GM06990 (cell line): ENCODE measurements around the gene TMPRSS9.

Source experiments
- DNase-seq: peaks from one replicate; pipeline ENCODE4 v3.0.0-alpha.2; 2011; ENCODE audit not compliant: insufficient read length; ENCODE audit errors: extremely low read depth
- H3K27me3 ChIP-seq: replicated peaks from 2 replicates; pipeline ENCODE4 v1.6.0; 2011; ENCODE audit warnings: low read length; ENCODE audit not compliant: control insufficient read depth, insufficient read depth
- H3K36me3 ChIP-seq: 2 replicates; pipeline ENCODE4 v1.5.1; 2011; ENCODE audit warnings: low read length; ENCODE audit not compliant: control insufficient read depth, insufficient read depth
- H3K4me3 ChIP-seq: replicated peaks from 2 replicates; pipeline ENCODE4 v1.5.1; 2011; ENCODE audit warnings: low read depth, mild to moderate bottlenecking, control low read depth, low read length
- TF ChIP-seq, protein P1 (sequence below): IDR thresholded peaks from 2 replicates; pipeline ENCODE4 v1.5.1; 2011; ENCODE audit warnings: low read length, control low read depth, mild to moderate bottlenecking, inconsistent platforms; ENCODE audit not compliant: insufficient read depth, poor library complexity, severe bottlenecking

TMPRSS9 gene

DNA sequence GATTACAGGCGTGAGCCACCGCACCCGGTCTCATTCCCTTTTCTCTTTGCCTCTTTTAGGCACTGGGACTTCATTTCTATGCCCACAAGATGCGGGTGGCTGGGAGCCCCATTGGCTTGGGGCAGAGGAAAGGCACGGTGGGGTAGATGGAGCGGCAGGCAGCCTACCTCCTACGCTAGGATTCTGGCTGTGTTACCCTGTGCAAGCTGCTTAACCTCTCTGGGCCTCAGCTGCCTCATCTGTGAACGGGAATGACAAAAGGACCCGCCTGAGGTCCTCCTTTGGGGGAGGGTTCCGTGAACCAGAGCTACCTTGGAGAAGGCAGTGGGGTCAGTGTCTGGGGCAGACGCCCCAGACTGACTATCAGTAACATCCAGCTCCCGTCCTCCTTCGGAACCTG, 42.8 kb upstream of the TMPRSS9 start:
- TF ChIP-seq, protein P1, sequence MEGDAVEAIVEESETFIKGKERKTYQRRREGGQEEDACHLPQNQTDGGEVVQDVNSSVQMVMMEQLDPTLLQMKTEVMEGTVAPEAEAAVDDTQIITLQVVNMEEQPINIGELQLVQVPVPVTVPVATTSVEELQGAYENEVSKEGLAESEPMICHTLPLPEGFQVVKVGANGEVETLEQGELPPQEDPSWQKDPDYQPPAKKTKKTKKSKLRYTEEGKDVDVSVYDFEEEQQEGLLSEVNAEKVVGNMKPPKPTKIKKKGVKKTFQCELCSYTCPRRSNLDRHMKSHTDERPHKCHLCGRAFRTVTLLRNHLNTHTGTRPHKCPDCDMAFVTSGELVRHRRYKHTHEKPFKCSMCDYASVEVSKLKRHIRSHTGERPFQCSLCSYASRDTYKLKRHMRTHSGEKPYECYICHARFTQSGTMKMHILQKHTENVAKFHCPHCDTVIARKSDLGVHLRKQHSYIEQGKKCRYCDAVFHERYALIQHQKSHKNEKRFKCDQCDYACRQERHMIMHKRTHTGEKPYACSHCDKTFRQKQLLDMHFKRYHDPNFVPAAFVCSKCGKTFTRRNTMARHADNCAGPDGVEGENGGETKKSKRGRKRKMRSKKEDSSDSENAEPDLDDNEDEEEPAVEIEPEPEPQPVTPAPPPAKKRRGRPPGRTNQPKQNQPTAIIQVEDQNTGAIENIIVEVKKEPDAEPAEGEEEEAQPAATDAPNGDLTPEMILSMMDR: no peak
- DNase-seq: no peak

GRCh38 chr19:2317756-2318155, 42.3 kb upstream of the TMPRSS9 start:
- no peak overlapping the region for H3K4me3 ChIP-seq
- H3K27me3 ChIP-seq: no peaks in the 10 kb centered on the region
- H3K36me3 ChIP-seq: peaks cover 1% of the 10 kb centered on the region
- DNase-seq: no peak
- TF ChIP-seq, protein P1: no peak

More for the DNA sequence above, 42.8 kb upstream of the TMPRSS9 start:
- Histone ChIP-seq H3K4me3 (no peak overlapping the region), H3K36me3 (no peaks in the 10 kb centered on the region; the same call in none of the 2 replicates), H3K27me3 (no peaks in the 10 kb centered on the region)

DNA sequence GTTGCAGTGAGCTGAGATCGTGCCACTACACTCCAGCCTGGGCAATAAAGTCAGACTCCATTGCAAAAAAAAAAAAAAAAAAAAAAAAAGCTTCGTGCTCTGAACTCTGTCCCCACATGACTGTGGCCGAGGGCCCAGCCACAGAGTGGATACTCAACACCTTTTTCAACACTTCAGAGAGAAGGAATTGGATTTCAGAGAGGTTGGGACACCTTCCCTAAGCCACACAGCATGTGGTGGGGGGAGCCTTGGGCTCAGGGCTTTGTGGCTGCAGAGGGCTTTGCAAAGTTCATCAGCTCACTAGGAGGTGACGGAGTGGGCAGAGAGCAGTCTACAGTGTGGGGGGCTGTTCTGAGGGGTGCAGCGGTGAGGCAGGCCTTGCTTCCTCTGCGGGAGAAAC, 41.1 kb upstream of the TMPRSS9 start:
- Histone ChIP-seq H3K27me3 (no peaks in the 10 kb centered on the region), H3K4me3 (no peak overlapping the region), H3K36me3 (peaks cover 3% of the 10 kb centered on the region)
- TF ChIP-seq, protein P1: no peak
- DNase-seq: no peak

DNA sequence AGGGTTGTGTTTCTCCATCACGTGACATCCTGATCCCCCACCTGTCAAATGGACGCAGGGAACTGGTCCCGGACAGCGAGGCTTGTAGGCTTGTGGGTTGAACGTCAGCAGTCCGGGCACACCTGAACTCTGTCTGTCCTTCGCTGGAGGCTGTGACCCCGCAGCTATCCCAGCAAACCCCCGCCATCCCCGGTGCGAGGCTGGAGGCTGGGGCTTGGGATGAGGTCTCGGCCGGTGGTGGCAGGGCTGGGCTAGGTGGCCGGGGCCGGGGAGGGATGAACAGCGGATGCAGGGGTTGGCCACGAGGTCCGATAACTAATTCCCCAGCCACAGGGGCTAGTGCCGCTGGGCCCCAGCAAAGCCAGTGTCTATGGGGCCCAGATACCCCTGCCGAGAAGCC, 40.5 kb upstream of the TMPRSS9 start:
- no peaks in the 10 kb centered on the region for H3K27me3 ChIP-seq
- TF ChIP-seq, protein P1: no peak
- DNase-seq: no peak
- peaks cover 4% of the 10 kb centered on the region for H3K36me3 ChIP-seq
- no peak overlapping the region for H3K4me3 ChIP-seq

GRCh38 chr19:2320049-2320448, 40.0 kb upstream of the TMPRSS9 start:
- no peaks in the 10 kb centered on the region for H3K27me3 ChIP-seq
- DNase-seq: no peak
- TF ChIP-seq, protein P1: no peak
- peaks cover 6% of the 10 kb centered on the region for H3K36me3 ChIP-seq
- no peak overlapping the region for H3K4me3 ChIP-seq

DNA sequence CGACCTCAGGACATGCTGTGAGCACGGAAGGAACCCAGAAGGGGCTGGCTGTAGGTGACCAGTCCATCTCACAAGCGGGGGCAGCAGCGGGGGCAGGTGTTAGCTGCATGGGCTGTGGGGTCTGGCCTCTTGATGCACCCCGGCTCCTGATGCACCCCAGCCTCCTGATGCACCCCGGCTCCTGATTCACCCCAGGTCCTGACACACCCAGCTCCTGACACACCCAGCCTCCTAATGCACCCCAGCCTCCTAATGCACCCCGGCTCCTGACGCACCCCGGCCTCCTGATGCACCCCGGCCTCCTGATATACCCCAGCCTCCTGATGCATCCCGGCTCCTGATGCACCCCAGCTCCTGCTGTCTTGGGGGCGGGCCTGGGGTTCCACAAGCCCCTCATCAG, 39.1 kb upstream of the TMPRSS9 start:
- Histone ChIP-seq H3K4me3 (no peak overlapping the region), H3K36me3 (peaks cover 10% of the 10 kb centered on the region), H3K27me3 (no peaks in the 10 kb centered on the region)
- no peak for DNase-seq
- TF ChIP-seq, protein P1: no peak
